Left hindlimb (tissue), 1 donor: ENCODE results near the gene ITGB3.
A peak's percentile ranks its signal among the peaks of the same experiment; 100 is the strongest.
"Not testable (repeated sequence)": the region's sequence is repeated elsewhere in the genome, so short reads cannot be mapped to it uniquely, and the experiment has no call there.

Experiments used
- DNase-seq: peaks from one replicate; pipeline ENCODE4 v3.0.0-alpha.2; 2018

Gene ITGB3

DNA sequence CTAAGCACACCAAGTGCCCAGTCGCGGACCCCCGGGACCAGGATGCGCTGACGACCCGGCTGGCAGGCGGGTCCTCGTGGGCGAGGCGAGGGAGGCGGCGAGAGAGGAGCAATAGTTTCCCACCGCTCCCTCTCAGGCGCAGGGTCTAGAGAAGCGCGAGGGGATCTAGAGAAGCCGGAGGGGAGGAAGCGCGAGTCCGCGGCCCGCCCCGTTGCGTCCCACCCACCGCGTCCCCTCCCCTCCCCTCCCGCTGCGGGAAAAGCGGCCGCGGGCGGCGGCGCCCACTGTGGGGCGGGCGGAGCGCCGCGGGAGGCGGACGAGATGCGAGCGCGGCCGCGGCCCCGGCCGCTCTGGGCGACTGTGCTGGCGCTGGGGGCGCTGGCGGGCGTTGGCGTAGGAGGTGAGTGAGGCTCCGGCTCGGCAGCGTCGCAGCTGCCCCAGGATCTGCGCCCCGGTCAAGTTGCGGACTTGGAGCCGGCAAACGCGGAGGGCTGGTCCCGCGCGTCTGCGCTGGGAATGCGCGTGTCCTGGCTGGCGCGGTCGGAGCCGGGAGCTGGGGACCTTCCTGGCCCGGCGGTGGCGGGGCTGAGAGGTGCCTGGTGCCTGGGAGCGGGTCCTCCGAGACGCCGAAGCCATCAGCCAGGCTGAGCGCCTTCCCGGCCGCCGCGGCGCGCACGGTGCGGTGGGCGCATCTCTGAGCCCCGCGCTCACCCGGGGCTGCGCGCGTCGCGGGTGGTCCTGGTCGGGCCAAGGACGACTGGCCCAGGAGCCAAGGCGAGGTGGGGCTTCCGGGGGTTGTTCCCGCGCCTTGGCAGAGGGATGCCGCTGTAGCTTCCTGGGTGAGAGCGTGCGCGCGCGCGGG, at the start of gene ITGB3:
TSS of gene ITGB3 (plus strand) at position 287 of the 862 bp plus-strand sequence. CDS start at position 322, 35 bp downstream.
- DNase-seq = peak; percentile 80

DNA sequence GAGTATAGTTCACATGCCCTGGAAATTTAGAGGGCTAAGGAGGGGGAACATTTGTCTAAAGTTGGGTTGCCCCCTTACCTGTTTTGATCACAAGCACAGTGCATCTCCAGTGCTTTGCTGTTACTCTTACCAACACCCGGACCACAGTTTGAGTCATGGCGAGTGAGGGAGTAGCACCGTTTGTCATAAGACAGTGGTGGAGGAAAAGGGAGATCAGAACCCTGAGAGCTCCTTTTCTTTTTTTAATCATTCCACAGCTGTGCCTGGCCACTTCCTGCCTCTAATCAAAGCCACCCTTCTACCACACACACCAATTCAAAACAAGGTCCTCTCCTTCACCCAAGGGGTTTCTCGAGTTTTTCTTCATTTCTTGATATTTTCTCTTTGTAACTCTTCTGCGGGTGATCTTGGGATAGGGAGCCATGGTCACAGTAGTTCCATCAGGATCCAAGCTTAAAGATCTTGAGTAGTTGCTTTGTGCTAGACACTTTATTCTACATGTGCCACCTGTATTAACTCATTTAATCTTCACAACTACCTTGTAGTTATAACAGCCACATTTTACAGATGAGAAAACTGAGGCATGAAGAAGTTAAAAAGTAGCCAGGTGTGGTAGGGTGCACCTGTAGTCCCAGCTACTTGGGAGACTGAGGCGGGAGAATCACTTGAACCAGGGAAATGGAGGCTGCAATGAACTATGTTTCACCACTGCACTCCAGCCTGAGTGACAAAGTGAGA, 49.5 kb upstream of the ITGB3 start:
- DNase-seq = no peak

DNA sequence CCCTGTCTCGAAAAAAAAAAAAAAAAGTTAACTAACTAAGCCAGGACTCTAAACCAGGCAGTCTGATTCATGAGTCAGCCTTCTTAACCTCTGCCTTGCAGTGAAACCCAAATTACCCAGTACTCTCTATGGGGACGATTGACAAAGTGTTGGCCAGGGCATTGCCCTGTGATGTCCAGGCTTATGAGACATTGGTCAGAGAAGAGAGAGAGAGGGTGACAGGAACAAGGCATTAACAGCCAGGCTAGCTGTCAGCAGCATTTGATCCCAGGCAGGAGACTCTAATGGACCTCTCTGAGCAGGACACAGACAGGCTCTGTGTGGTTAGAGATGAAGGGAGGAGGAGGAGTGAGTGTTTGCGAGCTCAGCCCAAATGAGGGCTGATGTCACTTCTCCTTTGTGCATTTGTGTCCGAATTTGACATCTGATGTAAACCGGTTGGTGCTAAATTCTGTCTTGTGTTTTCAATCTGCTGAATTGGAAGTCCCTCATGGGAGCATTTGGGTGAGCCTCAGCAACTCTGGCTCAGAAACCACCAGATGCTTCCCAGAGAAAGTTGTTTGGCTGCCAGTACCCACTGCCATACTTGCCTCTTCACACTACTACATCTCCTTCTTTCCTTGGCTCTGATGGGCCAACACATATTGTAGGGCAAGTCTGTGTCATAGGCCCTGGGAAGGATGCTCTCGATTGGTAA, 48.8 kb upstream of the ITGB3 start:
- no peak for DNase-seq

DNA sequence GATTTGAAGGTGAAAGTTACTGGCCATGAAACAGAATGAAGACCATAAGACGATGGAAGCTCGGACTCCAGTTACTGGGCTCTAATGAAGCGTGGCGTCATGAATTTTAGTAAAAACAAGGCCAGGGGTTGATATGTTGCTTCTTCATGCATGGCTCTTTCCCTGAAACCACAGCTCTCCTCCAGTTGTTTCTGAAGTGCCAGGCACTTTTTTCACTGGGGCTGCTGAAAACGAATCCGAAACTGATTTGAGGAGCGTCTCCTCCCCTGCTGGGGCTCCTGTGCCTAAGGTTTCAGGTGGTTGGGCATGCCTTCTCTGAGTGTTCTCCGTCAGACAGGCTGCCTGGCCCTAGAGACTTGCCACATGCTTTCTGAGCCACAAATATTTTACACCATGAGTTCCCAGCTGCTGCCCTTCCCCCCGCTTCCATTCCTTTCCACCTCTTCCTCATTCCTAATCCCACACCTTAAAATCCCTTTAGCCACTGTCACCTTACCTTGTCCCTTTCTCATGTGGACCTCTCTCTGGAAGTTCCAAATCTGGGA, 48.1 kb upstream of the ITGB3 start:
- DNase-seq = peak; percentile 67

DNA sequence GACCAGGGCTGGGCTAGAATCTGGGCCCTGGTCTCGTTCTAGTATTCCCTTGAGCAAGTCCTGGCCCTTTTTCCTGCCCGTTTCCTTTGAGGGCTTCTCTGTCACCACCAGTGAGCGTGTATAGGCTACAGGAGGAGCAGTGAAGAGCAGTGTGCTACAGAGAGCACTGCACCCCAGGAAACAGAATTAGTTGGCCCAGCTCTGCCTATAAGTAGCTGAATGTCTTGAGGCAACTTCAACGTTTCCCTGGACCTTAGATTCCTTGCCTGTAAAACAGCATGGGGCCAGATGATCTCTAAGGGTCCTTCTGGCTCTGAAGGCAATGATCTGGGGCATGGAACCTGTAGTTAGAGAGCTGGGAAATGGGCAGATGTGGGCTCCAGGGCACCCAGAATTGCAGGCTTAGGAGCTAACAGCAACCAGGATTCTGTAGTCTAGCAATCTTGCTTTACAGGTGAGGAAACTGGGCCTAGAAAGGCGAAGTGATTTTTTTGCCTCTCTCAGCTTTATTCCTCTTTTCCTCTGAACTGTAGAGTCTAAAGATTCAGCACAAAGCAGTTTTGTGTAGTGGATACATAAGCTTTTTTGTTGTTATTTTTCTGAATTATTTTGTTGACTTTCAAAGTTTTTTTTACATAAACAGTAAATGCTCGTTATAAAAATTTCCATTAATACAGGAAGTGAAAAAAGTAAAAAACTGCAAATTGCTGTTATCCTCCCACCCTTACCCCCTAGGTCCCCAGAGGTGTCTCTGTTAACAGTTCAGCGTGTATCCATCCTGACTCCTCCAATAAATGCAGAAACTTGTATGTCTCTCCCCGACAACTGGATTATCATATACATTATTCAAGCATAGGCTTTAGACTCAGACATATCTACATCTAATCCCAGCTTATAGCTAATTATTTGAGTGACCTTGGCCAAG, 46.2 kb upstream of the ITGB3 start:
- DNase-seq = no peak

DNA sequence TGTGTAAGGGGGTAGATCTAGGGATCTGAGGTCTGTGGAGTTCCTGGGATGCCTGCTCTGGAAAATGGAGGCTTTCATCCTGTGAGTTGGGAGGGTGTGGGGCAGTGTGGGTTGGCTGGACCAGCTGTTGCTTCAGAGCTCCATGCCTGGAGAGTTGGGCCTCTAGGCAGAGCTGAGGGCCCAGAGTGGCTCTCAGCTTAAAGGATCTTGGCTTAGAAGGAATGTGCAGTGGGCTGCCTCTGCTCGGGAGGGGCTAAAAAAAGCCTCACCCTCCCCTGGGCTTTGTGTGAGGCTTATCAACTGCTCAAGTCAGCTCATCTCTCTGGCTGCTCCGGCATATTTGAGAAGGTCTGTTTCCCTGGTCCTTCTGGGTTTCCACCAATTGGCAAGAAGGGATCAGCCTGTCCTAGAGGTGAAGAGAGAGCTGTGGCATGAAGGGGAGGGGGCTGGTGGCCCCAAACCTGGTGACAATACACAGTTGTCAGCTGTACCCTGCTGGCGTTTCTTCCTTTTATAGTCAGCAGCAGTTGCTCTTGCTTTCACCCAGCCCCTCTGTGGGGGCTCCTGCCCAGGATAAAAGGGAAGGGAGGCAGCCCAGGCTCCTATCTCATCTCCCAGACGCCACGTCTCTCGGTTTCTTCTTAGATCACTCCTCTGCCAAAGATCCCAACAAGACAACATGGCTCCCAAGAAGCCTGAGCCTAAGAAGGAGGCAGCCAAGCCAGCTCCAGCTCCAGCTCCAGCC, 44.7 kb upstream of the ITGB3 start, which contains the start of gene MYL4:
TSS of gene MYL4 (plus strand) at position 605 of the 745 bp plus-strand sequence. CDS start at position 680, 75 bp downstream.
- no peak for DNase-seq

DNA sequence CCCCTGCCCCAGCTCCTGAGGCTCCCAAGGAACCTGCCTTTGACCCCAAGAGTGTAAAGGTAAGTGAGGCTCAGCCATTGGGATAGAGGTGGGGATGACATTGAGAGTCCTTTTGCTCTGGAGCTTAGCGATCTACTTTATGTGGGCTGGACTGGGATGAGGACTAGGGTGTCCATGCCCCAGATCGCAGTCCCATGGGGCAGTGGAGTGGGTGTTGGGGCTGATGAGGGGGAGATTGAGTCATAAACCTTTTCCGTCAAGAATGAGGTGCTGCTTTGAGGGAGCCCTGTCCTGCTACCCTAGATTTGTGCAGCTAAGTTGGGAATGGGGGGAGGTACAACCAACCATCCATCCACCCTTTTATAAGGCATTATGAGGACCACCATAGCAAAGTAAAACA, 44.1 kb upstream of the ITGB3 start:
- DNase-seq = no peak

DNA sequence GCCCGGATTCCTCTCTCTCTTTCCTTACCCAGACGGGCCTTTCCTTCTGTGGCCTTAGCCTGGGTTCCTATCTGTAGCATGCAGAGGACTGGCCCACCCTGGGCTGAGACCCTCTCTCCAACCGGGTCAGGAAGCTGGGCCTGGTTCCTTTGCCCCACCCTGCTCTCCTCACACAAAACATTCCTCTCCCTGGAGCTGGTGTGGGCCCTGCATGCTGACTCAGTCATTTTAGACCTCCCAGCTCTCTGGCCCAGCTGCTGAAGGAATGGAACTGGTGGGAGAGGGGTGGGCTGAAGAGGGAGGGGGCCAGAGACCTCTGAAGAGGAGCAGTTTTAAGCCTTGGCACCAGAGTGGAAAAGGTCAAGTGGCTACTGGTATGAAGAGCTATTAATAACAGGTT, 43.5 kb upstream of the ITGB3 start:
- no peak for DNase-seq

DNA sequence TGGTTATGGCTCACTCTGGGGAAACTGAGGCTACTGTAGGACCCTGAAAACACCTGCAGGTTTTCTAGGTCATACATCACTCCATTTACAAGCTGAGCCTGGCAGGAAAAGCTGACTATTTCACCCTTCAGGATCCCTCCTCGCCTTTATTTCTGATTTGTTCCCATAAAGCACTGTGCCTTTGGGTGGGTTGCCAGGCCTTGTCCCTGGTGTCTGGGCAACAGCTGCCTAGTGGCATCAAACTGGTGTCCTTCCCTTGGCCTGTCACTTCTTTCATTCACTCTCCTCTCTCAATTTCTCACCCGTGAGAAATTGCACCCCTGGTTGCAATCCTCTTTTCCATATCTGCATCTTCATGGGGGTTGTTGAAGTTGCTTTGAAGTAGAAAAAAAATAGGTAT, 42.8 kb upstream of the ITGB3 start:
- DNase-seq = no peak

DNA sequence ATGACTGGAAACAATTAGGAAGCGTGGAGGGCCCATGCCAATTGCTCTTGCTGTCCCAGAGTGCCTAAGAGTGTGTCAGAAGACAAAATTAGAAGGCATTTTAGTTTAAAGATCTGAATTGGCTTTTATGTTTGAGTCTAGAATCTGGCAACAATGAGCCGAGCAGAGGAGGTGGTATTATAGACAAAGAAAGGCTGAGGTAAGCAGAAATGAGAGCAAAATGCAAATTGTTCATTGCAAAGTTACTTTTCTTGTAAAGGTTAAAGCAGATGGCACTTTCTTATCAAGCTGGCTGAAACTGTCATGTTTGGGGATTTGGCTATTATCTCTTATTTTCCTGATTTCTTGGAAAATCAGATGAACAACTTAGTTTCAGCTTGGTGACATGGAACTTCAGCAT, 41.2 kb upstream of the ITGB3 start:
- no peak for DNase-seq

DNA sequence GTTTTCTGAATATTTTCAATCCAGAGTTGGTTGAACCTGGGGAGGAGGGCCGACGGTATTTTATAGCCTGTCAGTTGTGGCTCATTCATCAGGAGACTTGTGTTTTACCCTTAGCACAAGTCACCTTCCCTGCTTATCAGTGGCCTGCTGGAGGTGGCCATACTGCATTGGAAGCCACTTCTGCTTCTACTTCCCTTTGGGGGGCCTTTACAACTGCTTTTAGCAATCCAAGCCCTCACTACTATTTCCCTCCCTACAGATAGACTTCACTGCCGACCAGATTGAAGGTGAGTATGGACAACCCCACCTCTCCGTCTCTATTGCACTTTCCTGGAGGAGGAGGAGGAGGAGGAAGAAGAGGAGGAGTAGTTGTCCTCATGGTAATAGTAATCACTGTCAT, 40.1 kb upstream of the ITGB3 start:
- no peak for DNase-seq

DNA sequence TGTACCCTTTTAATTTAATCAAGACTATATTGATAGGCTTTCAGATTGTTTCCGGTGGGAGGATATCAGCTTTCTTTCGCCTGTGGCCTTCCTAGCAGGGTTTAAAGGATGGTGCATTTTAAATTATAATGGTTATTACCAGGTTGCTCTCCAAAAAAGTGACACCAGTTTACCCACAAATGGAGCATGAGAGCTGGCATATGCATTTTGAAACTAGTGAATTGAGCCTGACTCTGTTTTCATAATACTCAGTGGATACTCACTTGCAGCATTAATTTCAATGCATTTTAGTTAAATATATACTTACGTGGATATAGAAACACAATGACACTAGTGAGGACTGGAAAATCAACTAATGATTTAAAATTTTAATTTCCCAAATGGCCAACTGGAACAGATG, 38.7 kb upstream of the ITGB3 start:
- no peak for DNase-seq

DNA sequence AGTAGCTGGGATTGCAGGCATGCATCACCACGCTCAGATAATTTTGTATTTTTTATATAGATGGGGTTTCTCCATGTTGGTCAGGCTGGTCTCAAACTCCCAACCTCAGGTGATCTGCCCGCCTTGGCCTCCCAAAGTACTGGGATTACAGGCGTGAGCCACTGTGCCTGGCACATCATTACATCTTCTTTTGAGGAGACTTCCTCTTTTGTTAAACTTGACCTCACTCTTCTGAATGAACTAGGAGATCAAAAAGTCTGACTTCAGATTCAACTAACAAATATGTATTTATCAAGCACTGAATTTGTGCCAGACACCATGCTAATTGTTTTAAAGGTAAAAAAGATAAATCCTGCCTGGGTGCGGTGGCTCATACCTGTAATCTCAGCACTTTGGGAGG, 36.8 kb upstream of the ITGB3 start:
- not testable (repeated sequence) for DNase-seq

DNA sequence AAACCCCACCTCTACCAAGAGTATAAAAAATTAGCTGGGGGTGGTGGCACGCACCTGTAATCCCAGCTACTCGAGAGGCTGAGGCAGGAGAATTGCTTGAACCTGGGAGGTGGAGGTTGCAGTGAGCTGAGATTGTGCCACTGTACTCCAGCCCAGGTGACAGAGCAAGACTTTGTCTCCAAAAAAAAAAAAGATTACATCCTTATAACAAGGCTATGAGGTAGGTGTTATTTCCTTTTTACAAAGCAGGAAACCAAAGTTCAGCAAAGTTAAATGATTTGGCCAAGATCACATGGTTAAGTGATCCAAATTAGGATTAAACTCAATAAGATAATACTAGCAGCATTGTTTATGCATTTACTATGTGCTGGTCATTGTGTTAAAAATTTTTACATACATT, 36.3 kb upstream of the ITGB3 start:
- DNase-seq = not testable (repeated sequence)

DNA sequence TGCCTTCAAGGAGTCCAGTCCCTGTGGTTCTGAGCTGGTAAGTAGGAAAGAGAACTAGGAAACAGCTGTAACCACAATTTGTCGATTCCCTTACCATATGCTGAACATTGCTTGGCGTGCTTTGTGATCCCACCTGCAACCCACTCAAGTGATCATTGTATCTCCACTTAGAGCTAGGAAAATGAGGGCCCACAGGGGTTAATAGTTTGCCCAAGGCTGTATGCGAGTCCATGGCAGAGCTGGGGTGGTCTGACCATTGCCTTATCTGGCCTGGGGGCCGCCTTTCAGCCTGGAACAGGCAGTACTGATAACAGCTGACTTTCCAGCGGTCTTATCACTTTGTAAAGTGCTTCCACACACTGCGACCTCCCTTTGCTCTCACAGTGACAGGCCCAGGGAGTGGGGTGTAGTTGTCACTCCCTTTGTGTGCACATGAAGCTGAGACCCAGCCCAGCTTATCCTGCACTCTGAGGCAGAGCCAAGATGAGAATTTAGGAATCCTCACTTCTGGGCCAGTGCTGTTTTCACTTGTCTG, 34.7 kb upstream of the ITGB3 start:
- DNase-seq = no peak

DNA sequence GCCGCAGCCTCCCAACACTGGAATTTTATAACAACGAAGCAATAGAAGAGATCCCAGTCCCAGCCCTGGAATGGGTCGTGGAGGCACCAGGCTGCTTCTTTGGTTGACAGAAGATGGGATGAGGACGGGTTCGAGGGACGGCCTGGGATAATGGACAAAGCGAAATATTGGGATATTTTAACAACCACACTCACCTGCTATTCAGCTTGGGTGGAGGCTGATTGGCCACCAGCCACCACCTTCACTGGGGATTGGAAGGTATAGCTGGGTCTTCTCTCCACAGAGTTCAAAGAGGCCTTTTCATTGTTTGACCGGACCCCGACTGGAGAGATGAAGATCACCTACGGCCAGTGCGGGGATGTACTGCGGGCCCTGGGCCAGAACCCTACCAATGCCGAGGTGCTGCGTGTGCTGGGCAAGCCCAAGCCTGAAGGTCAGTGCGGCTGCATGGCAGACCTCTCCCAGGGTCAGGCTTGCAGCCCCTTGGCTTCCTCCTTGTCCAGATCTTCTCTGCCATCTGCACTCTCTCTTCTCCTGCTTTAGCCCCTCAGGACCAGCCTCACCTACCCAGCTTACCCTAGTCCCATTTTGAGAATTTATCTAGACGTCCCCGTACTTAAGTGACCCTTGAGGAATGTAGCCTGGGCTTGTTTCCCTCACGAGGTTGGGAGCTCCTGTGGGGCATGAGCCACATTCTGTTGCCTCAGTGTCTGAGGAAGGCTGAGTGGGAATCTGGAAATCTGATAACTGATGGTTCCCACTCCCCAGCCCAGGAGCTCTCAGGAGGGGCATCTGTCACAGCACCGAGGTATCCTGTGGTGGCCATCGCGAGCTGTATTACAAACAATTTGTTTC, 33.8 kb upstream of the ITGB3 start:
- no peak for DNase-seq

DNA sequence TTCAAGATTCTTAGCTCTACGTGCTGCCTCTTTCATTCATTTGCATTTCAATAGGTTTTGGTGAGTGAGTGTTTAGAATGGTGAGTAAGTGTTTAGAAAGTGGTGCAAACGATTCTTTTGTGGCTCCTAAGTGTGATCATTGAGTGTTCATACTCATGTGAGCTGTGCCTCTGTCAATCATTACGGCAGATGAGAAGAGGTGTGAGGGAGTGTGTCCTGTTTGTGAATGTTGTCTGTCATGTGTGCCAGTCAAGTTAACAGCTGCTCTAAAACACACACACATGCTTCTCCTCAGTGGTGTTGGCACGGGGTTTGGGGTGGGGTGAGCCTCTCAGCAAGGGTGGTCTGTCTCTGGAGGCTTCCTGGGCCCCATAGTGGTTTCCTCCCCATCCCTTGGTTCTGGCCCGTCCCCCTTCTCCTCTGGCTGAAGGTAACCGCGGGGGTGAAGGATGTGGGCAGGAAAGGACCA, 33.1 kb upstream of the ITGB3 start:
- DNase-seq = no peak

DNA sequence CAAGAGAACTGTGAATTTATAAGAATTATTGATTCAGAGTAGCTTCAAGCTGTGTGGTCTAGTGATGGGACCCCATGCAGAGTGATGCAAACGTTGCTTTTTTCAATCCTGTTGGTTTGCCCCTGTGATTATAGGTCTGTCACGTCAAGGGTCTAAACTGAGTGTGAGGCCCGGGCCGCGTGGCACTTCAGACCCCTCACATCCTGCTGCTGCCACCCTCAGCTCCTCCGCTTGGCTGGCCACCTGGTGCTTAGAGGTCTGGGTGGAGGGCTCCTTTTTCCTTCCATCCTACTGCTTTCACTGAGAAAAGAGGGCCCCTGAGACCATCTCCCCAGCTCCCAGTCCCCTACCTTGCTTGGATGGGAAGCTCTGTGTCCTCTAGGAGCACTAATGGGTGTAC, 32.5 kb upstream of the ITGB3 start:
- DNase-seq = no peak

DNA sequence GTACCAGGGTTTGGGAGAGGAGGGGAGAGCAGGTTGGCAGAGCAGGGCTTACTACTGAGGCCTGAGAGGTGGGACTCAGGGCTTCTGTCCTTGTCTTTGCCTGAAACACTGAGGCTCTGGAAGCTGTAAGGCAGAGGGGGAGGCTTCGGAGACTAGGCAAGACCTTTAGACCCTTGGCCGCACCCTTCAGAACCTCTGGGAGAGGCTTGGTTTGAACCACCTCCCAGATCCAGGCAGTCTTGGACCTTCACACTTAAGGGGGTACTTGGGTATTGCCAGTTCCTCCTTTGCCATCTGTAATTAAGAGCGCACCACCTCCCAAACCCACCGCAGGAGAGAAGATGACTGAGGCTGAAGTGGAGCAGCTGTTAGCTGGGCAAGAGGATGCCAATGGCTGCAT, 31.6 kb upstream of the ITGB3 start:
- DNase-seq = no peak

DNA sequence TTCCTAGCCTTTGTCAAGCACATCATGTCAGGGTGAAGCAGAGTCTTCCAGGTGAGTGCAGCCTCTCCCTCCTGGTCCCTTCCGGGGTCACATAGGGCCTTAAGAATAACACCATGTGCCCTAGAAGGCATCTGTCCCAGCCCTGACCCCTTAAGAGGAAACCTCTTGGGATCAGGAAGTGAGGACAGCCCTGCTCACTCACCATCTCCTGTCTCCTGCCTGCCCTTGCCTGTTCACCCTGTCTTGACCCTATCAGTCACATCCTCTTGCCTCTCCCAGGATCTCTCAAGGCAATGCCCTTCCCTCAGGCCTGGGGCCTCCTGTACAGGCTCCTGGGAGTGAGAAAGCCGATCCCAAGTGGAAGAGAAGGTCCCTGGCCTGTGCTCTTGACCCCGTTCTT, 30.6 kb upstream of the ITGB3 start:
- DNase-seq = no peak
